Glomerular endothelial cell (primary cell): ENCODE data around the gene TSPAN14. TPM values are rescaled to one million over a fixed set of nuclear protein-coding genes. Genes with fewer than 3 reads are reported as not detected.
A peak's percentile ranks its signal among the peaks of the same experiment; 100 is the strongest.
"Not testable (repeated sequence)": the region's sequence is repeated elsewhere in the genome, so short reads cannot be mapped to it uniquely, and the experiment has no call there.

ENCODE experiments used
- DNase-seq: peaks from one replicate; pipeline ENCODE4 v3.0.0-alpha.2; 2011; ENCODE audit warnings: low read depth, low spot score; ENCODE audit errors: extremely low read depth
- total RNA-seq: library from RNA; depleted of rRNA; stranded (reverse); fragments of >200 nt; gene quantifications from 2 replicates; pipeline ENCODE4 v1.2.3, GENCODE V29; 2015

Gene TSPAN14, protein sequence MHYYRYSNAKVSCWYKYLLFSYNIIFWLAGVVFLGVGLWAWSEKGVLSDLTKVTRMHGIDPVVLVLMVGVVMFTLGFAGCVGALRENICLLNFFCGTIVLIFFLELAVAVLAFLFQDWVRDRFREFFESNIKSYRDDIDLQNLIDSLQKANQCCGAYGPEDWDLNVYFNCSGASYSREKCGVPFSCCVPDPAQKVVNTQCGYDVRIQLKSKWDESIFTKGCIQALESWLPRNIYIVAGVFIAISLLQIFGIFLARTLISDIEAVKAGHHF
- total RNA-seq: 202 and 235 TPM in 2 replicates

DNA sequence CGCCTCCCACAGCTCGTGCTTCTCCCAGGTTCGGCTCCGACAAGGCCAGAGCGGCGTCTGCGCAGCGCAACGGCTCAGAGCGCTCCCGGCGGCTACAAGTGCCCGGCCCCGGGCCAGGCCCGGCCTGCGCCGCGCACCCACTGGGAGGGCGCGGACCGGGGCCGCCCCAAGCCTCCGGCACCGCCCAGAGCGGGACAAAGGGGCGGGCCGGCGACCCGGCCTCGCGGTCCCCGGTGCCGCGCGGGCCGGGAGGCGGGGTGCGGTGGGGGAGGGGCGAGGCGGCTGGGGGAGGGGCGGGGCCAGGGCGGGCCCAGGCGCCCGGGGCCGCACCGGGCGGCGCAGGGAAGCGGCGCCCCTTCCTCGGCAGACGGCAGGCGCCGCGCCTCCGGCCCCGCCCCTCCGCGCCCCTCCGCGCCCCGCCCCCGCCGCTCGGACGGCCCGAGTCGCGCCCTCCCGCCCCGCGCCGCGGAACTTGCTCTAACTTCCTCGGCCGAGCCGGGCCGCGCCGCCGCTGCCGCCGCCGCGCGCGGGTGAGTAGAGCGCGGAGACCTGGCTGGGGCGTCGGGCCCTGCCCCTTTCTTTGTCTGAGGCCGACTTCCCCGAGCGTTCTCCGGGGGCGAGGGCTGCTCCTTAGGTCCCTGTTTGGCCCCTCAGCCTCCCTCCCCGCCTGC is at the start of gene TSPAN14:
TSS of gene TSPAN14 (plus strand) at position 469 of the 671 bp plus-strand sequence. CDS start 34,924 bp downstream, outside the sequence.
- DNase-seq: no peak

DNA sequence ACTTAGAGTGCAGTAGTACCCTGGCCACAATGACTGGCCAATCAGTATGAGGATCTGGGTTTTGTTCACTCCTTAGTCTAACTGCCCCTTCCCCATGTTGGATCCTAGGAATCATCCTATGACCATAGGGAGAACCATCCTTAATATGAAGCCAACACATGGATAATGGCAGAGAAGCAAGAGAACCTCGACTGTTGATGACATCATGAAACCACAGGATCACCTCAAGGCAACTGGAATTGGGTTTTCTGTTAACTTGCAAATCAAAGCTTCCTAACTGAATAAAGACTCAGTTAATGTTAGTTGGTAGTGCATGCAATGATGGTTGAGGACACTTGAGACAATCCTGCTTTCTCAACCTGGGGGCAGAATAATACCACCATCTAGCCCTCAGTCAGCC is 49.1 kb upstream of the TSPAN14 start:
- no peak for DNase-seq

- DNase-seq: no peak
Observed at GRCh38 chr10:80405626-80406025, 48.5 kb upstream of the TSPAN14 start.

- DNase-seq: no peak
Observed at GRCh38 chr10:80406204-80406603, 47.9 kb upstream of the TSPAN14 start.

GRCh38 chr10:80407812-80408241 is 46.3 kb upstream of the TSPAN14 start:
- no peak for DNase-seq

GRCh38 chr10:80408242-80409101 is 45.6 kb upstream of the TSPAN14 start, which contains the start of gene PRXL2A:
PRXL2A (plus strand) TSS chr10:80408551; CDS start chr10:80420468, 11,917 bp downstream.
- DNase-seq: no peak

GRCh38 chr10:80409121-80409520 is 45.0 kb upstream of the TSPAN14 start:
- no peak for DNase-seq

- DNase-seq: no peak
Observed at GRCh38 chr10:80410122-80410521, 44.0 kb upstream of the TSPAN14 start.

DNA sequence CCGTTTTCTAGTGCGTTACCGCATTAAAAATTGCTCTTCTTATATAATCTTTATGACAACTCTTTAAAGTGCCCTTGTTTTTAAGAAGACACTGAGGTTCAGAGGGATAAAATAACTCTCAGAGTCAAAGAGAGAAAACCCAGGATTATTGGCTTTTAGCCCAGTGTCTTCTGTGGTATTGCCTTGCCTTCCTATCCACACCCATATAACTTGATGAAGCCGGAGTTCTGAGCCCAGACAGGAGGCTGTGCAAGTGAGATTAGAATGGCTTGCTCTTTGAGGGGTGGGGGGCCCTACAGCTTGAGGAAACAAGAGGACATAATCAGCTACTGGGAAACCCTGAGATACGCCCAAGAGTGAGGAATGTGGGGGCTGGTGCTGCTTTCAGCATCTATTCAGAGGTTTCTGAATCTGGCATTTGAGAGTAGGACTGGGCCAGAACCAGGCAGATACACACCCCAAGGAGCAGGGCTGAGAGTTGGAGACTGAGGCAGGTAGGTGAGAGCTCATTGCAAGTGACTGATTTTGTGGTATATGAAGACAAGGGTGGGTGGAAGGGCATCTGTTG is 43.4 kb upstream of the TSPAN14 start:
- no peak for DNase-seq

GRCh38 chr10:80411267-80411668 is 42.8 kb upstream of the TSPAN14 start:
- peak; percentile 84 for DNase-seq

DNA sequence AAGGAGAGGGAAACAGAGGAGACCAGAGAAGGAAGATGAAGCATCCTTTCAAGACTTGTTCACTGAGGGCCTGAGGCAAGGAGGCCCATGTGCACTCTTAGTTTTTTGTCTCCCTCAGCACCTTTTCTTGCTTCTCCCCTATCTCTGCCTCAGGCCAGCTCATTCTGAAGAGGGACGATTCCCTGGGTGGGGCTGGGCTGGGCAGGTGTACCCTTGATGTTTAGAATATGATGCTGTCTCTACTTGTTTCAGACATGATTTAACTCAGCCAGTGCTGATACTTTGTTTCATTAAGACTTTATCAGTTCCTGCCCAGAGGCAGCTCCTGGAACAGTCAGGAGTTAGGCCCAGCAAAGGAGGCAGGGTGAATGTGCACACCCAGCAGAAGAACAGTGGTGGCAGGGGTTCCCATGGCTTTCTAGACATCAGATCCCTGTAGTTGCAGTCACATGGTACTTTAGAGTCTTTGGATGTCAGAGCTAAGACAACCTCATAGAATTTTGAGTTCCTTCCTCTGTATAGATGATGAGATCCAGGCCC is 42.4 kb upstream of the TSPAN14 start:
- DNase-seq: no peak

DNA sequence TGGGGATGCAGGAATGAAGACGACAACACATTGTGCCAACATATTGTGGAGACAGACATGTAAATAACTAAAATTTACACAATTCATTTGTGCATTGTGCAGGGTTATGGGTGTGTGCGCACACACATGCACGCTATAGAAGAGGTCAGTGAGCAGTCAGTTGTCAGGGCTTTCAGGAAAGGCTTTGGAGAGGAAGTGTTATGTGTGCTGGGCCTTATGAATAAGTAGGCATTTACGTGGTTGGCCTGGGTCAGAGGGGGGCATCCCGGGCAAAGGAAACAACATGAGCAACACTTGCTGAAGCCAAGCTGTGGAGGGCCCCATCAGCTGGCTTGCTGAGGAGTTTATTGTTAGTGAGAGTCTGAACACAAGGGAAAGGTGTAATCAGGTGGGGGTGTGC is 41.6 kb upstream of the TSPAN14 start:
- DNase-seq: peak; percentile 92

- DNase-seq: no peak
Observed at GRCh38 chr10:80413271-80413996, 40.7 kb upstream of the TSPAN14 start.

GRCh38 chr10:80414142-80414895 is 39.8 kb upstream of the TSPAN14 start:
- DNase-seq: no peak

DNA sequence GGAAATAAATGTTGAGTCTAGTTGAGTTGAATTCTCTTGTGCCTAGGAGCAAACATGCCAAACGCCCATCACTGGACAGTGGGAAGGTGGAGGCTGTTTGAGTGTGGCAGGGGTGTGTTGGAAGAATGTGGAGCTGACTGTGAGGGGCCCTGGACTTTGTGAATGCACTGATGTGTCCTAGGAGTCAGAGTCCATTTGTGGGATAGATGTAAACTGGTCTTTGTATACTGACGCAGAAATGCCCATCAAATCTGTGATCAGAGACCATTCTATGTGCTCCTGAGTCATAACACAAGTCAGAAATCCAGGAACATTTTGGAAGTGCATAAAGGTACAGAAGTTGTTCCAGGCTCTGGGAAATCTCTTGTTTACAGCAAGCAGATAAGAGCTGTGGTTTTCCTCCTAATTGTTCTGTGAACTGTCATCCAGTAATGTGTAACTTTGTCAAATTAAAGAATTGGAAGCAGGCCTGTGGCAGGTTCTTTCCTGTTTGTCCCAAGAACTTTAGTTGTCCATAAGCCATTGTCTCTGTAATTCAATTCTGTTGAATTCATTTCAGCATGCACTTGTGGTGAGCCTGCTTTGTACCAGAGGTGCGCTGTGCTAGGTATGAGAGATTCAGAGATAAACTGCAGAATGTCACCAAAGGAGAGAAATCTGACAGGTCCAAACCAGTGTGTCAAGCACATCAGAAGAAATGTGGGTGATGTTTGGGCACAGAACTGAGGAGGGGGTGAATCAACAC is 38.2 kb upstream of the TSPAN14 start:
- no peak for DNase-seq

DNA sequence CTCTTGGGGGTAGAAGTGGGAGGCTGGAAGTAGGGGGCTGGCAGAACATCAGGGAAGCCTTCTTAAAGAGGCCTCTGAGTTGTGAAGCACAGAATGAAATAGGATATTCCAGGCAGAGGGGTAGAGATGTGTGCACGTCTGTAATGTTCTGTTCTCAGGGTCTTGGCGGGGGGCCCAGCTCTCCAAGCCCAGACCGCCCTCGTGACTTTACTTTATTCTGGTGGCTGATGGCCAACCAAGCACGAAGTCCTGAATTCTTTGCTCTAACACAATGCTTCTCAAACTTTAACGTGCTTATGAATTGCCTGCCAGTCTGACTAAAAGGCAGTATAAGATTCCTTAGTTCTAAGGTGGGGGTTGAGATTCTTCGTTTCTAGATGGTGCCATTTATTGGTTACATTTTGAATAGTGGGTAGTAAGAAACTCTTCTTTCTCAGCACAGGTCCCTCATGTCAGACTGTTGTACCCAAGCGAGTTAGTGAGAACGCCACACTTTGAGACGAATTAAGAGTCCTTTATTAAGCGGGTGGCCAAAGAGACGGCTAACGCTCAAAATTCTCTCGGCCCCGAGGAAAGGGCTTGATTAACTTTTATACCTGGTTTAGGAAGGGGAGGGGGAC is 37.5 kb upstream of the TSPAN14 start:
- no peak for DNase-seq

- not testable (repeated sequence) for DNase-seq
Observed at GRCh38 chr10:80417256-80417655, 36.9 kb upstream of the TSPAN14 start.

DNA sequence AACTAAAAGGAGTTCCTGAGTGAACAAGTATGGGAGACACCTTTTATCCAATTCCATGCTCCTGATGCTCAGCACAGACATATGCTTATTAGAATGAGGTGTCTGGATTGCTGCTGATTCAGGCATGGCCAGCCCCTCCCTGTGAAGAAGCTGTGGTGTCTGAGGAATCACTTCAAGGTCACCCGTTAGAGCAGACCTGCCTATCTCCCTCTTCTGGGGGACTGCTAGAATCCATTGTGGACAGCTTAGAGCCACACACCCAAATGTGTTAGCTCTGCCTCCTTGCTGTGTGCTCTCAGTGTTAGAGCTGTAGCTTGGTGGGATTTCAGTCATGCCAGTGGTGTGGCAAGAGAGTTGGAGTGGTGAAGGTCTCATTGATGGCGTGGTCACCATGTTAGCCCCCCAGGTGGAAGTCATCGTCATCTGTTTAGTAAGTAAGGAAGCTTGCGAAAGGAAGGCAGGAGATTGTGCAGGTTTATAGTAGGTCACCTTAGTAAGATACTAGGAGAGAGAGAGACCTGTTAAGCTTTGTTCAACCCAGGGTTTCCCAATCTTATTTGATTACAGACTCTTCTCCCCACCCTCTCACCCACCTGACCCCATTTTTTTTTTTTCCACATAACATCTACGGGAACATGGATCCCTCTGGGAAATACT is 32.9 kb upstream of the TSPAN14 start:
- no peak for DNase-seq
